Activated CD8-positive, alpha-beta memory T cell treated with anti-CD3 and anti-CD28 coated beads for 1 hour (primary cell): Measurements from ENCODE around the gene SH2B2.
"Not testable (repeated sequence)": the region's sequence is repeated elsewhere in the genome, so short reads cannot be mapped to it uniquely, and the experiment has no call there.

Experiments
- DNase-seq, 2 donors: peaks; one replicate each; pipeline ENCODE4 v3.0.0-alpha.2; 2020; ENCODE audit warnings: low read depth in 1 of 2; ENCODE audit errors: extremely low read depth in 1 of 2

SH2B2 gene

DNA sequence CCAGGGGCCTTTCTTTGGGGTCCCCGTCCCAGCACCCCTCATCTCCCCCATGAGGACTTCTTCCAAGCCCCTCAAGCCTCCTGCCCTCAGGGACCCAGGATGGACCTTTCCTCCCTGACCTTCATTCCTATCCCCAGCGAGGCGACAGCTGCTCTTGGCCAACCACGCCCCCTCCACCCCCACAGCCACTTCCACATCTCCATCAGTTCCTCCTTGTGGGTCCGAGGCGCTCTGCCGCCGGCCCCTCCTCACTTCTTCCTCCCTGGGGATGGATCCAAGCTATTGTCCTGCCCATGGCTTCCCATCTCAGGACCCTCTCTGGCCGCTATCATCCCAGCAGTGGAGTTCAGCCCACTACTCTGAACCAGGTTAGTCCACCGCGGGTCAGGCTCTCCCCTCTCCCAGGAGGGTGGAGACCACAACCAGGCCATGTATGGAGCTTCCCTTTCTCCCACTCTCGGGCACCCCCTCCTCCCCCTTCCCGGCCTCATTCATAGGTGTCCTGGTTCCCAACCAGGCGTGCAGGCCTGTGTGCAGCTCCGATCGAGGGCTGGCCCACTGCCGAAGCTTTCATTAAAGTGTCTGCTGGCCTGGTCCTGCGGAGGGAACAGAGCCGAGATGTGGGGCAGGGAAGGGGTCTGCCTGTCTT is 1.7 kb upstream of the SH2B2 start:
- DNase-seq = no peak

DNA sequence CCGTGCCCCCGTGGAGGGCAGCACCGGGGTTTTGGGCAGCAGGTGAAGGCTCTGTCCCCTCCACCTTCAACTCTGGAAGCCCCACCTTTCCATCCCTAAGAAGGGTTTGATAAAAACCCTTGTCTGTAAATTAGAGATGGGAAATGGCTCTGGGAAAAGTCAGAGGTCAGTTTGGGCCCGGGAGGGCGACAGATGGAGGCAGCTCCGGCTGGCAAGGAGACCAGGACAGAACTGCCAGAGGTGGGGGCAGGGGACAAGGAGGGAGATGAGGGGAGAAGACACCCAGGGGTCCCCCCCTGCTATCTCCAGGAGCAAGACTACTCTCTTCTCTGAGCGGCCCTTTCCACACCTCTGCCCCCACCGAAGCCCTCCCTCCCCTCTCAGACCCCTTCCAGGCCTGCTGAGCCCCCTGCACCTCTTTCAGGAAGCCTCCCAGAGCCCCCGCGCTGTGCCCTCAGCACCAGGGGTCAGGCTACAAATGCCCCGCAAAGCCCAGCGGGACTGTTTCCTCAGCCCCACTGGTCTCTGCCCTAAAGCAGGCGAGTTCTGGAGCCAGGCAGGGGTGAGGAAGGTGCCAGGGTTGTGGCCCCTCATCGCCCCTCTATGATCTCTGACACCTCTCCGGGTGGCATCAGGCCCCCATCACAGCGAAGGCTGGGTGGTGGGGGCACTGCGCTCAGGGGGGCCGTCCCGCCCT is 980 bp upstream of the SH2B2 start:
- no peak for DNase-seq

- no peak for DNase-seq
Observed at GRCh38 chr7:102287111-102287980, 678 bp downstream of the SH2B2 start.

- DNase-seq = no peak
Observed at GRCh38 chr7:102287981-102288278, 1.3 kb downstream of the SH2B2 start.

DNA sequence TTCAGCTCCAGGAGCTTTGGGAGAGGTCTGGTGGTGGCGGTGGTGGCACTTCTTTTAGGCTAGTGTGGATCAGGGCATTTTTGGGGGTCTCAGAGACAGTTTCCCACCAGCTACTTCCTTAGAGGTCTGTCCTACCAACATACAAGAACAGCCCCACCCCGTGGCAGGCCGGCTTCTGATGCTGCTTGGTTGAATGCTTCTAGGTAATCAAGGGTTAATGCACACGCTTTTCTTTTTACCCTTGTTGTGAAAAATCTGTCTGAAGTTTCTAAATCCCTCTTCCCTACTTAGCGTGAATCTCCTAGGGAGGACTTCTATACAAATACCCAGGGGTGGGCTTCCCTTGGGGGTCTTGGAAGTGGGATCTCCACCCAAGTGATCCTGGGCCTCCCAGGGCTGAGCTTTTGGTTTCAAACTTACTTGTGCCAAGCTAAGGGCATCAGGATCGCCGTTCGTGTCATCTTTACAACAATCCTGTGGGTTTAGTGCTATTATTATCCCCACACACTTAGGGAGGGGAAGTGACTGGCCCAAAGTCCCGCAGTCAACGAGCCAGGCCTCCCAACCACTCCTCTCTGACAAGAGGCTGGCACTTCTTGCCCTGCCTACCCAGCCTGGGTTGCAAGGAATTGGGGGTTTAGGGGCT is 1.7 kb downstream of the SH2B2 start:
- DNase-seq = no peak

DNA sequence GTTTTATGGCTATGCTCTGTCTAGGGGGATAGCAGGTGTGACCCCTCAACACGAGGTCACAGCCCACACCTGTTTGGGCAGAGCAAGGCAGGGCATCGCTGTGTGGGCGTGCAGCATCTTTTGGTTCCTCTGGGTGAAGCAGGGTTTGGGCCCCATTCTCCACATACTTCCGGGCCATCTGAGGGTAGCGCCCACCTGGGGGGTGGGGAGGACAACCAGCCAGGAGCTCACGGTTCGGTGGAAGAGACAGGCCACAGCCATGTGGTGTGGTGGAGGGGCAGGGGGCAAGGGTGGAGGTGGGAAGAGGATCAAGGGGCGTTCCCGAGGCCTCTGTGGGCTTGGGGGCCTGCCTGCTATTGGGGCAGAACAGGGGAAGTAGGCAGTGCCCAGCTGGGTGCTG is 2.4 kb downstream of the SH2B2 start:
- DNase-seq = no peak

DNA sequence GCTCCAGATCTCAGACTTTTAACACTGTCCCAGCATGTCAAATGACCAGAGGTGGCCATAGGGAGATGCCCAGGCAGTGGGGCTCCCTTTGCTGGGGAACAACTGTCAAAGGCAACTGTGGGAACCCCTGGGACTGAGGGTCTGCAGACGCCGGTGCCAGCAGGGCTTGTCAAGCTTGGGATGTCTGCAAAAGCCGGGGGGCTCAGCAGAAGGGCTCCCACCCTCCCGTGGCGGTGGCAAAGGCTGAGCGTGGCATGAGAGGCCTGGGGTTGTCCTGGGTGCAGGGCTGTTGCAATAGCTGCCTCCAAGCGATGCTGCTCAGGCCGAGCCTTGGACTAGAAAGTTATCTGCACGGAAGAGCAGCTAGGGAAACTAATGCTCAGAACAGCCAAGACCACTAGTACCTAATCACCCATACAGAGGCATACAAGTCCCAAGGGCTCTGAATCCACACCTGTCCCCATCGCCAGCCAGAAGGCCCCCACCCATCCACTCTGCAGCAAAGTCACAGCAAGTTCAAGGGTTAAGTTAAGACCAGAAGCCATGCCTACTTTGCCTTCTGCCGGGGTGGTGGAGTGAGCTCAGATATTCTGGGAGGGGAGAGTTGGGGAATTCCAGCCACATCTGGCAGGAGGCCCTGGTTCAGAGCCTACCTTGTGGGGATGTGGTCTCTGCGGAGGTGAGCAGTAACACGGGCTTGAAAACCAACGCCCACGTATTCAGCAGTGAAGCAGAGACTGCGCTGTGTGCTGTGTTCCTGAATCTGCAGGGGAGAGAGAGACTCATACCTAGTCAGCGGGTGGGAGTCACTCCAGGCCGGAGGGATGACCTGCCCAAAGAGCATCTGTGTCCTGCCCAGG is 4.6 kb downstream of the SH2B2 start:
- DNase-seq = no peak

GRCh38 chr7:102291916-102292267 is 5.2 kb downstream of the SH2B2 start:
- DNase-seq = no peak

GRCh38 chr7:102292813-102293798 is 6.4 kb downstream of the SH2B2 start:
- DNase-seq = no peak

- no peak for DNase-seq
Observed at GRCh38 chr7:102294589-102294988, 7.9 kb downstream of the SH2B2 start.

DNA sequence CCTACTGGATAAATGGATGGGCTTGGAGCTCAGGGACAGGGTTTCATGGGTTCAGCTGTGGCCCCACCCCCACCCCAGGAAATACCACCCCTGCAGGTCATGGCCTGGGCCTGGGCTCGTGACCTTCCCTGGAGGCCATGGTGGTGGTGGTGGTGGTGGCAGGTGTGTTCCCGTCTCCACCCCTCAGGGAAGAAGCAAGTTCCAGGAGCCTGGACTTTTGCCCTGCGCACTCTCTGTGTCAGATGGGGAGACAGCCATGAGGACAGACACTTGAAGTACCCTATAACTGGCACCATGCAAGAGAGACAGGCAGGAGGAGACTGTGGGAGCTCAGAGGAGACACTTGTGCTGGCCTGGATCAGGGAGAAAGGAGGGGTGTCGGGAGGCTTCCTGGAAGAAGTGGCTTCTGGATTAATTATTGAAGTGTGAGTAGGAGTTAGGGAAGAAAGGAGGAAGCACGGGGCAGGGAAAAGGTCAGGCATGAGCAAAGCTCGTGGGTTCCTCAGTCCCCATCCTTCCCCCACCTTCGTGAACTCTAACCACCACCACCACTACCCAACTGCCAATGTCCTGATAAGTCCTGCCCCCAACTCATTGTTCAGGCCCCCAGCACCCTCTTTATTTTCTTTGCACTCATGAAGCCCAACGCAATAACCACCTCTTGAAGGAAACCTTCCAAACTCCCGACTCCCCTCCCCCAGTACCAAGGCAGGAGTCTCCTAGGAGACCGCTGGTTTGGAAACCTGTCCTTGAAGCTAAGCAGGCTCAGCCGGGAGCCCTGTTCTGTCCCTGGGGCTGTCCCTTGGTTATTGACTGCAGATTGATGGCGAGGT is 8.9 kb downstream of the SH2B2 start:
- DNase-seq = no peak

DNA sequence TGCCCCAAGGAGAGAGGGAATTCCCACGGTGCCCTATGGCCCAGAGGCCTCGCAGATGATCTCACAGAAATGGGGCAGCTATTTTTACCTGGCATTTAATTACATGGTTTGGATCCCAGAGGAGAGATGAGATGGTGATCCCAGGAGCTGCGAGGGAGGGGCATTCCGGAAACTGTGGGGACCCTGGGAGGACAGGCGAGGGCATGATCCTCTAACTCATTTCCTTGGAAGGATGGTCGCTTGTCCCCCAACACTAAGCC is 9.4 kb downstream of the SH2B2 start:
- no peak for DNase-seq

GRCh38 chr7:102296514-102296913 is 9.8 kb downstream of the SH2B2 start:
- no peak for DNase-seq

- no peak for DNase-seq
Observed at GRCh38 chr7:102297487-102298218, 11.0 kb downstream of the SH2B2 start.

- DNase-seq = no peak
Observed at GRCh38 chr7:102300643-102301221, 14.1 kb downstream of the SH2B2 start.

DNA sequence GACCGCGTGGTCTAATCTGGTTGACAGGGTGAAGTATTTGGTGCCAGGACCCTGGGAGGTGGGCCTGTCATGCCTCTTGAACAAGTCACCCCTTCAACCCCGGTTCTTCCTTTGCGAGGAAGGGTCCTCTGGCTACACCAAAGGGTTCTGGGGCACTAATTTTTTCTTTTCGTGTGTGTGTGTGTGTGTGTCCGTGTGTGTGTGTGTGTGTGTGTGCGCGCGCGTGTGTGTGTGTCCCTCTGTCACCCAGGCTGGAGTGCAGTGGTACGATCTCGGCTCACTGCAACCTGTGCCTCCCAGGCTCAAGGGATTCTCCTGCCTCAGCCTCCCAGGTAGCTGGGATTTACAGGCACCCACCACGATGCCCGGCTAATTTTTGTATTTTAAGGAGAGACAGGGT is 14.7 kb downstream of the SH2B2 start:
- DNase-seq = not testable (repeated sequence)

GRCh38 chr7:102302025-102302424 is 15.4 kb downstream of the SH2B2 start:
- no peak for DNase-seq
